A673 (cell line): Measurements from ENCODE around the gene NOL9. TPM values are rescaled to one million over a fixed set of nuclear protein-coding genes. Genes with fewer than 3 reads are reported as not detected.

Experiments
- BruUV-seq: library from RNA; stranded (reverse); fragments of 400-500 nt; replicated peaks from 2 replicates; lab custom pipeline; 2021; lab: Mats Ljungman, UMichigan
- CTCF ChIA-PET: fragments of 300-600 bp; sonication (Branson Sonifier 250); formaldehyde crosslinking; loops from one replicate; lab custom pipeline; 2022; ENCODE audit warnings: antibody characterized with exemption; lab: Charles Lee
- POLR2A ChIA-PET: fragments of 300-600 bp; sonication (Branson Sonifier 250); formaldehyde crosslinking; loops from one replicate; lab custom pipeline; 2022; ENCODE audit warnings: antibody characterized with exemption; ENCODE audit not compliant: low non-redundant PET; lab: Charles Lee
- DNase-seq: peaks from one replicate; pipeline ENCODE4 v3.0.0-alpha.2; 2015; ENCODE audit warnings: low spot score
- H3K27ac ChIP-seq: fragments of 200-600 bp; sonication (generic); 2 replicates; pipeline ENCODE4 v1.5.1; 2016; ENCODE audit warnings: mixed run types, low read depth, mild to moderate bottlenecking, mixed read lengths, antibody characterized with exemption, low read length; ENCODE audit not compliant: poor library complexity, severe bottlenecking
- H3K27me3 ChIP-seq: fragments of 200-600 bp; sonication (generic); replicated peaks from 2 replicates; pipeline ENCODE4 v1.6.1; 2017; ENCODE audit warnings: mixed run types, low read depth, mild to moderate bottlenecking, mixed read lengths, antibody characterized with exemption, low read length; ENCODE audit not compliant: insufficient read depth, poor library complexity
- H3K36me3 ChIP-seq: fragments of 200-600 bp; sonication (generic); 2 replicates; pipeline ENCODE4 v1.6.1; 2016; ENCODE audit warnings: mixed run types, mild to moderate bottlenecking, mixed read lengths, antibody characterized with exemption, low read length; ENCODE audit not compliant: insufficient read depth, poor library complexity, severe bottlenecking
- H3K4me1 ChIP-seq: fragments of 200-600 bp; sonication (generic); 2 replicates; pipeline ENCODE4 v1.6.1; 2017; ENCODE audit warnings: mixed run types, mild to moderate bottlenecking, mixed read lengths, antibody characterized with exemption, low read length; ENCODE audit not compliant: insufficient read depth, poor library complexity, severe bottlenecking
- H3K4me3 ChIP-seq: fragments of 200-600 bp; sonication (generic); 2 replicates; pipeline ENCODE4 v1.5.1; 2016; ENCODE audit warnings: low read depth, mixed run types, mild to moderate bottlenecking, mixed read lengths, low read length; ENCODE audit not compliant: poor library complexity, severe bottlenecking
- H3K9me3 ChIP-seq: fragments of 200-600 bp; sonication (generic); 2 replicates; pipeline ENCODE4 v1.6.1; 2016; ENCODE audit warnings: mixed run types, low read depth, mild to moderate bottlenecking, mixed read lengths, antibody characterized with exemption, low read length; ENCODE audit not compliant: poor library complexity, severe bottlenecking
- EZH2 ChIP-seq: fragments of 200-600 bp; sonication (generic); IDR thresholded peaks from 2 replicates; pipeline ENCODE4 v1.6.1; 2017; ENCODE audit warnings: borderline replicate concordance, low read depth, mild to moderate bottlenecking, mixed read lengths, antibody characterized with exemption, low read length; ENCODE audit not compliant: poor library complexity, severe bottlenecking
- intact Hi-C: fragments of 100-400 bp; cut with micrococcal nuclease; formaldehyde crosslinking; loops from one replicate; pipeline ENCODE4 v1.10.0; 2022; ENCODE audit not compliant: unreplicated experiment
- total RNA-seq: library from RNA; stranded (reverse); gene quantifications from 2 replicates; pipeline ENCODE4 v1.2.3, GENCODE V29; 2021
- TF ChIP-seq, protein P1 (sequence below): fragments of 300-800, 200-600 bp; sonication (generic); conservative IDR thresholded peaks from 2 replicates; pipeline ENCODE4 v1.5.1; 2017; ENCODE audit warnings: low read depth, mild to moderate bottlenecking, antibody characterized with exemption, low read length, moderate library complexity, mixed read lengths

NOL9 gene
- total RNA-seq, 1 experiment from 2014 or later = 55.6 TPM

DNA sequence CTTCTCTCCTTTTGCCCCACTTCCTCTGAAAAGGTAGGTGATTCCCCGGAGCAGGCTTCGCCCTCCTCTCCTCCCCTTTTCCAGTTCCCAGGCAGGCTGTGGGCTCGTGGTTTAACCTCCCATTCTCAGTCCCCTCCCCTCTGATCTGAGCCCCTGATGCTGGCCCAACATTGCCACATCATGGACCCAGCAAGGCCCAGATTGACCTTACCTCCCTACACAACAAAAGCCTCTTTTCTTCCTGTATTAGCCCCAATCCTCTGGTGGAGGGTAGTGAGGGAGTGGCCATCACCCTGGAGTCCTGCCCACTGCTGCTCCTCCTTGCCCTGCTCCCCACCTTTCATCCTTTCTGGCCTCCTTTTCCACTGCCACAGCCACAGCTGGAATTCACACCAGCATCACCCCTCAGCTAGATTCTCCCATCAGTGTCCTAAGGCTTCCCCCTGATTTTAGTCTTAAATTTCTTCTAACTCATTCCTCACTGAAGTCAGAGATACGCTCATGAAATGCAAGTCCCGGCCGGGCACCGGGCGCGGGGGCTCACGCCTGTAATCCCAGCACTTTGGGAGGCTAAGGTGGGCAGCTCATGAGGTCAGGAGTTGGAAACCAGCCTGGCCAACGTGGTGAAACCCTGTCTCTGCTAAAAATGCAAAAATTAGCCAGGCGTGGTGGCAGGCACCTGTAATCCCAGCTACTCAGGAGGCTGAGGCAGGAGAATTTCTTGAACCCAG, 18.5 kb upstream of the NOL9 start:
- ChIA-PET POLR2A (no interaction called here), CTCF (no interaction called here)
- Histone ChIP-seq H3K4me3 (no peak overlapping the region), H3K27me3 (no peaks in the 10 kb centered on the region), H3K27ac (no peak overlapping the region), H3K4me1 (no peaks in the 10 kb centered on the region), H3K9me3 (no peaks in the 10 kb centered on the region), H3K36me3 (no peaks in the 10 kb centered on the region)
- BruUV-seq = no TSS peak
- no peak for TF ChIP-seq EZH2
- TF ChIP-seq, protein P1, sequence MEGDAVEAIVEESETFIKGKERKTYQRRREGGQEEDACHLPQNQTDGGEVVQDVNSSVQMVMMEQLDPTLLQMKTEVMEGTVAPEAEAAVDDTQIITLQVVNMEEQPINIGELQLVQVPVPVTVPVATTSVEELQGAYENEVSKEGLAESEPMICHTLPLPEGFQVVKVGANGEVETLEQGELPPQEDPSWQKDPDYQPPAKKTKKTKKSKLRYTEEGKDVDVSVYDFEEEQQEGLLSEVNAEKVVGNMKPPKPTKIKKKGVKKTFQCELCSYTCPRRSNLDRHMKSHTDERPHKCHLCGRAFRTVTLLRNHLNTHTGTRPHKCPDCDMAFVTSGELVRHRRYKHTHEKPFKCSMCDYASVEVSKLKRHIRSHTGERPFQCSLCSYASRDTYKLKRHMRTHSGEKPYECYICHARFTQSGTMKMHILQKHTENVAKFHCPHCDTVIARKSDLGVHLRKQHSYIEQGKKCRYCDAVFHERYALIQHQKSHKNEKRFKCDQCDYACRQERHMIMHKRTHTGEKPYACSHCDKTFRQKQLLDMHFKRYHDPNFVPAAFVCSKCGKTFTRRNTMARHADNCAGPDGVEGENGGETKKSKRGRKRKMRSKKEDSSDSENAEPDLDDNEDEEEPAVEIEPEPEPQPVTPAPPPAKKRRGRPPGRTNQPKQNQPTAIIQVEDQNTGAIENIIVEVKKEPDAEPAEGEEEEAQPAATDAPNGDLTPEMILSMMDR = no peak
- DNase-seq = no peak
- intact Hi-C loops = no loop called here

DNA sequence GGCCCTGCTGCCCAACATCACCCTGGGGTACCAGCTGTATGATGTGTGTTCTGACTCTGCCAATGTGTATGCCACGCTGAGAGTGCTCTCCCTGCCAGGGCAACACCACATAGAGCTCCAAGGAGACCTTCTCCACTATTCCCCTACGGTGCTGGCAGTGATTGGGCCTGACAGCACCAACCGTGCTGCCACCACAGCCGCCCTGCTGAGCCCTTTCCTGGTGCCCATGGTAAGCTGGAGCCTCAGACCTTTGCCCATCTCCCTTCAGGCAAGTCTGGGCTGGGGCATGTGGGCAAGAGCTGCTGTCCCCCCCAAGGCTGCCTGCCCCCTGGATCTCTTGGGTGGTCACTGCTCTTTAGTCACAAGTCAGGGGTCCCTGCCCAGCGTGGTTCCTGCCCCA, 16.7 kb upstream of the NOL9 start:
- Histone ChIP-seq H3K4me1 (no peaks in the 10 kb centered on the region), H3K4me3 (no peak overlapping the region), H3K27ac (no peak overlapping the region), H3K27me3 (peaks cover 2% of the 10 kb centered on the region), H3K36me3 (no peaks in the 10 kb centered on the region), H3K9me3 (no peaks in the 10 kb centered on the region)
- no TSS peak for BruUV-seq
- POLR2A ChIA-PET = no interaction called here
- no peak for DNase-seq
- CTCF ChIA-PET = no interaction called here
- TF ChIP-seq EZH2 = no peak
- TF ChIP-seq, protein P1 = no peak
- intact Hi-C loops = no loop called here

DNA sequence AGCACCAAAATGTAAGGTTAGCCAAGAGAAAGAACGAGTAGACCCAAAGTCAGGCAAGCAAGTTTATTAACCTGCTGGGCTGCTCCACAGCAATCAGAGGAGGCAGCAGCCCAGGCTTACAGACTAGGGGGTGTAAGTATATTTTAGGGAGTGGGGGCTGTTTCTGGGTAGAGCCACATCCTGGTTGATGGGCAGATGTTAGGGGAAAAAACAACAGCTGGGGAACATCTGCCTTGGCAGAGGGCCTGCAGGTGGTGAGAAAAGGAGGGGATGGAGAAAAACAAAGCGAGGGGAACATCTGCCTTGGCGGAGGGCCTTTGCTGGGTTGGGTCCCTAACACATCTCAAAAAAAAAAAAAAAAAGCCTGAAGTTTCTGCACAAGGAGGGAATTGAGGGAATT, 15.8 kb upstream of the NOL9 start:
- ChIA-PET POLR2A (no interaction called here), CTCF (no interaction called here)
- Histone ChIP-seq H3K36me3 (no peaks in the 10 kb centered on the region), H3K4me3 (no peak overlapping the region), H3K27me3 (peaks cover 8% of the 10 kb centered on the region), H3K4me1 (no peaks in the 10 kb centered on the region), H3K9me3 (no peaks in the 10 kb centered on the region), H3K27ac (no peak overlapping the region)
- no peak for DNase-seq
- BruUV-seq = no TSS peak
- intact Hi-C loops = no loop called here
- TF ChIP-seq EZH2 = no peak
- TF ChIP-seq, protein P1 = no peak
